Heart left ventricle (tissue), 13 donors: ENCODE results near the gene UPK3A.

Source experiments
- POLR2A ChIP-seq, 2 donors: fragments of 450-650 bp; IDR thresholded peaks; one replicate each; pipeline ENCODE4 v1.6.1; 2017; ENCODE audit warnings: antibody characterized with exemption in 2 of 2, mild to moderate bottlenecking in 2 of 2, moderate library complexity in 2 of 2
- TF ChIP-seq, protein P1 (sequence below), 12 donors: fragments of 200-600 bp; sonication (generic) in 4 of 12; IDR thresholded peaks; one replicate each; pipeline versions ENCODE4 v1.5.0 to v1.8.0; 2018 to 2022; ENCODE audit warnings: antibody characterized with exemption in 12 of 12, mild to moderate bottlenecking in 5 of 12
- donor health status: ischemic (EF 13 %, LVEDD 7.1; RV severe dilation, severe dysfunction).
- donor health status: DM: no; HTN: yes; CAD: no.
- donor health status: DM: no; HTN: no; CAD: no.
- donor health status: ischemic (EF 25% LVEDD 6.9; RV normal size, moderate dysfunction).
- donor health status: ischemic (EF 25% LVEDD 5.7; RV mildly dilated, moderate dysfunction).
- donor health status: ischemic (EF 35%, LVEDD 5.7; RV mildly dilated, moderate dysfunction).
- donor health status: nonischemic (EF 11% LVEDD 7.7; RV severe dilation, severe dysfunction).
- donor health status: DM: yes; HTN: yes; CAD: no.
- donor health status: PGD.
- donor health status: ischemic (EF 29% LVEDD 5.4; RV normal size, mild dysfunction).
- donor health status: nonischemic (EF 23%, LVEDD 6.1; RV moderate dilation, normal function).

DNA sequence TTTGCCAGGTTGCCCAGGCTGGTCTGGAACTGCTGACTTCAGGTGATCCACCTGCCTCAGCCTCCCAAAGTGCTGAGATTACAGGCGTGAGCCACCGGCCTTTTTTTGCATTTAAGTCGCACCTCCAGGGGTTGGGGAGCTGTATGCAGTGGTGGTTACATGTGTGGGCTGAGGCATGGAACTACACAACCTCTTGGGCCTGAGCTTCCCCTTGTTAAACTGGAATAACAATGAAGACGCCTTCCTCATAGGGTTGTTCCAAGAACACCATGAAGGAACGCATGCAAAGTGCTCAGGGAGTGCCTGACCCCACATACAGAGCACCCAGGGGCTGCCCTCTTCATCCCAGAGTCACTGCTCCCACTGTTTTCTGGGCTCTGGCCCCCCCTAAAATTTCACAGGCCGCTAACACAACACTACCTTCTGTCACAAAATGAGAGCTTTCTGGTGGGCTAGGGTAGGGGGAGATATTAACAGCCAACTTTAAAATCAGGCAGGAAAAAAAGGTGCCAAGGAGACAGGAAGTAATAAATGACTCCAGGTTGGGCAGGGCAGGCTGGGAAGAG is 23.7 kb downstream of the UPK3A start:
- TF ChIP-seq, protein P1, sequence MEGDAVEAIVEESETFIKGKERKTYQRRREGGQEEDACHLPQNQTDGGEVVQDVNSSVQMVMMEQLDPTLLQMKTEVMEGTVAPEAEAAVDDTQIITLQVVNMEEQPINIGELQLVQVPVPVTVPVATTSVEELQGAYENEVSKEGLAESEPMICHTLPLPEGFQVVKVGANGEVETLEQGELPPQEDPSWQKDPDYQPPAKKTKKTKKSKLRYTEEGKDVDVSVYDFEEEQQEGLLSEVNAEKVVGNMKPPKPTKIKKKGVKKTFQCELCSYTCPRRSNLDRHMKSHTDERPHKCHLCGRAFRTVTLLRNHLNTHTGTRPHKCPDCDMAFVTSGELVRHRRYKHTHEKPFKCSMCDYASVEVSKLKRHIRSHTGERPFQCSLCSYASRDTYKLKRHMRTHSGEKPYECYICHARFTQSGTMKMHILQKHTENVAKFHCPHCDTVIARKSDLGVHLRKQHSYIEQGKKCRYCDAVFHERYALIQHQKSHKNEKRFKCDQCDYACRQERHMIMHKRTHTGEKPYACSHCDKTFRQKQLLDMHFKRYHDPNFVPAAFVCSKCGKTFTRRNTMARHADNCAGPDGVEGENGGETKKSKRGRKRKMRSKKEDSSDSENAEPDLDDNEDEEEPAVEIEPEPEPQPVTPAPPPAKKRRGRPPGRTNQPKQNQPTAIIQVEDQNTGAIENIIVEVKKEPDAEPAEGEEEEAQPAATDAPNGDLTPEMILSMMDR (IDR thresholded peaks at IDR 0.05), result no peak
- TF ChIP-seq POLR2A (IDR thresholded peaks at IDR 0.05), result no peak
